Fibroblast of lung (primary cell): Measurements from ENCODE around the gene HIF1AN. TPM values are rescaled to one million over a fixed set of nuclear protein-coding genes. Genes with fewer than 3 reads are reported as not detected.

Experiments used
- DNase-seq, 2 donors: peaks; one replicate each; pipeline versions ENCODE4 v3.0.0 to v3.0.0-alpha.2; 2010; ENCODE audit warnings: low read depth in 2 of 2
- H2AFZ ChIP-seq: 2 replicates; pipeline ENCODE4 v1.5.1; 2012; ENCODE audit warnings: low read length, control low read depth, inconsistent platforms
- H3K27ac ChIP-seq: 2 replicates; pipeline ENCODE4 v1.5.1; 2011; ENCODE audit warnings: low read length, control low read depth; ENCODE audit not compliant: insufficient read depth
- H3K27me3 ChIP-seq: 2 replicates; pipeline ENCODE4 v1.5.1; 2011; ENCODE audit warnings: mild to moderate bottlenecking, low read length; ENCODE audit not compliant: control insufficient read depth, insufficient read depth
- H3K36me3 ChIP-seq: 2 replicates; pipeline ENCODE4 v1.5.1; 2011; ENCODE audit warnings: low read length; ENCODE audit not compliant: control insufficient read depth, insufficient read depth
- H3K4me1 ChIP-seq: 2 replicates; pipeline ENCODE4 v1.5.1; 2011; ENCODE audit warnings: low read length; ENCODE audit not compliant: control insufficient read depth, insufficient read depth; ENCODE audit errors: extremely low read depth
- H3K4me2 ChIP-seq: 2 replicates; pipeline ENCODE4 v1.5.1; 2011; ENCODE audit warnings: low read length, control low read depth; ENCODE audit not compliant: insufficient read depth; ENCODE audit errors: extremely low read depth
- H3K4me3 ChIP-seq, 4 experiments: fragments of 200-600 bp in 1 of 4; sonication (generic) in 1 of 4; replicated peaks in 1 of 4; 2 replicates each; pipeline ENCODE4 v1.5.1; 2011 to 2016; ENCODE audit warnings: low read length in 4 of 4, low read depth in 3 of 4, mild to moderate bottlenecking in 3 of 4, control low read depth in 2 of 4, inconsistent platforms in 1 of 4, mixed read lengths in 1 of 4; ENCODE audit not compliant: insufficient read depth in 1 of 4; ENCODE audit errors: control extremely low read depth in 1 of 4
- H3K79me2 ChIP-seq: 2 replicates; pipeline ENCODE4 v1.5.1; 2012; ENCODE audit warnings: mild to moderate bottlenecking, low read length, inconsistent platforms; ENCODE audit not compliant: control insufficient read depth, insufficient read depth
- H3K9ac ChIP-seq: 2 replicates; pipeline ENCODE4 v1.5.1; 2011; ENCODE audit warnings: mild to moderate bottlenecking, low read length, control low read depth; ENCODE audit not compliant: insufficient read depth
- H3K9me3 ChIP-seq: 2 replicates; pipeline ENCODE4 v1.5.1; 2012; ENCODE audit warnings: low read depth, low read length; ENCODE audit not compliant: control insufficient read depth, insufficient read depth
- H4K20me1 ChIP-seq: 2 replicates; pipeline ENCODE4 v1.5.1; 2011; ENCODE audit warnings: low read length; ENCODE audit not compliant: control insufficient read depth, insufficient read depth; ENCODE audit errors: extremely low read depth
- EZH2 ChIP-seq: IDR thresholded peaks from 2 replicates; pipeline ENCODE4 v1.5.1; 2012; ENCODE audit warnings: low read length, control low read depth, mild to moderate bottlenecking; ENCODE audit errors: missing control alignments
- polyA plus RNA-seq, 2 donors: library from polyadenylated mRNA; depleted of rRNA in 1 of 2; stranded (reverse) in 1 of 2; unstranded in 1 of 2; fragments of >200 nt; gene quantifications; 2 replicates each; pipeline ENCODE4 v1.2.1, GENCODE V29; 2011 to 2012; ENCODE audit warnings: missing spikeins in 1 of 2
- total RNA-seq: library from RNA; depleted of rRNA; stranded (reverse); fragments of >200 nt; gene quantifications from 2 replicates; pipeline ENCODE4 v1.2.1, GENCODE V29; 2014
- TF ChIP-seq, protein P1 (sequence below), 2 donors: IDR thresholded peaks in 1 of 2; conservative IDR thresholded peaks in 1 of 2; 1 replicate in 1 of 2; 2 replicates in 1 of 2; pipeline ENCODE4 v1.5.1; 2011 to 2012; ENCODE audit warnings: low read length in 2 of 2, control low read depth in 1 of 2, inconsistent platforms in 1 of 2, low read depth in 1 of 2, mild to moderate bottlenecking in 1 of 2

HIF1AN gene
- total and polyA plus RNA-seq, 2 donors (not counting 1 experiment from before 2014, with no cell fraction given), result 14.2 to 26.6 TPM

- Histone ChIP-seq H3K79me2 (no peaks in the 10 kb centered on the region), H3K27me3 (peaks cover 46% of the 10 kb centered on the region)
Measured at GRCh38 chr10:100567249-100567648, 31.5 kb downstream of the HIF1AN start.

DNA sequence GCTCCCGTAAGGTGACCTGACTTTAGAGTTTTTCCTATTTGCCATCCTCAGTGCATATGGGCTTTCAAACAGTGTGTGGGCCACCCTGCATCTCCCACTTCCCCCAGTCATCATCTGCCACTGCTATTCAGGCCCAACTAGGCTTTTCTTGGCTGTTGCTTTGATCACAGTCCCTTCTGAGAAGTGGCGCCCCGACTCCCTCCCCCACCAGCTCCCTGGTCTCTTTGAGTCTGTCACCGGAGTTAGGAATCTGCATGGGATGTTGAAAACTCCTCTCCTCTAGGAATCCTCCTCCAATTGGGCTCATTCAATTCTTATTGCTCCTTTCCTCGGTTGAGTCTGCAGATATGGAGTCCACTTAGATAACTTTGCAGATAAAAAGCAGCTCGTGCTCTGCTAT is 32.1 kb downstream of the HIF1AN start:
- no peak overlapping the region for H3K4me3 ChIP-seq
- H3K79me2 ChIP-seq, result no peaks in the 10 kb centered on the region
- H3K36me3 ChIP-seq, result no peaks in the 10 kb centered on the region
- H3K27ac ChIP-seq, result no peak overlapping the region
- H3K27me3 ChIP-seq, result peaks cover 40% of the 10 kb centered on the region
- H3K4me2 ChIP-seq, result no peak overlapping the region
- no peak for DNase-seq
- no peaks in the 10 kb centered on the region for H3K9me3 ChIP-seq
- no peaks in the 10 kb centered on the region for H4K20me1 ChIP-seq
- no peak for TF ChIP-seq EZH2
- TF ChIP-seq, protein P1, sequence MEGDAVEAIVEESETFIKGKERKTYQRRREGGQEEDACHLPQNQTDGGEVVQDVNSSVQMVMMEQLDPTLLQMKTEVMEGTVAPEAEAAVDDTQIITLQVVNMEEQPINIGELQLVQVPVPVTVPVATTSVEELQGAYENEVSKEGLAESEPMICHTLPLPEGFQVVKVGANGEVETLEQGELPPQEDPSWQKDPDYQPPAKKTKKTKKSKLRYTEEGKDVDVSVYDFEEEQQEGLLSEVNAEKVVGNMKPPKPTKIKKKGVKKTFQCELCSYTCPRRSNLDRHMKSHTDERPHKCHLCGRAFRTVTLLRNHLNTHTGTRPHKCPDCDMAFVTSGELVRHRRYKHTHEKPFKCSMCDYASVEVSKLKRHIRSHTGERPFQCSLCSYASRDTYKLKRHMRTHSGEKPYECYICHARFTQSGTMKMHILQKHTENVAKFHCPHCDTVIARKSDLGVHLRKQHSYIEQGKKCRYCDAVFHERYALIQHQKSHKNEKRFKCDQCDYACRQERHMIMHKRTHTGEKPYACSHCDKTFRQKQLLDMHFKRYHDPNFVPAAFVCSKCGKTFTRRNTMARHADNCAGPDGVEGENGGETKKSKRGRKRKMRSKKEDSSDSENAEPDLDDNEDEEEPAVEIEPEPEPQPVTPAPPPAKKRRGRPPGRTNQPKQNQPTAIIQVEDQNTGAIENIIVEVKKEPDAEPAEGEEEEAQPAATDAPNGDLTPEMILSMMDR (conservative IDR thresholded peaks at IDR 0.05 in 1 of 2, IDR thresholded peaks at IDR 0.05 in 1 of 2; ENCODE audit: low read depth in 1 of 2, low read length in 2 of 2), result no peak
- no peaks in the 10 kb centered on the region for H3K4me1 ChIP-seq
- no peak overlapping the region for H3K9ac ChIP-seq
- H2AFZ ChIP-seq, result no peak overlapping the region

More at GRCh38 chr10:100567249-100567648, 31.5 kb downstream of the HIF1AN start:
- H3K4me1 ChIP-seq, result no peaks in the 10 kb centered on the region
- no peak overlapping the region for H3K4me2 ChIP-seq
- no peaks in the 10 kb centered on the region for H4K20me1 ChIP-seq
- TF ChIP-seq EZH2, result no peak
- TF ChIP-seq, protein P1 (conservative IDR thresholded peaks at IDR 0.05 in 1 of 2, IDR thresholded peaks at IDR 0.05 in 1 of 2; ENCODE audit: low read depth in 1 of 2, low read length in 2 of 2), result no peak
- H3K9me3 ChIP-seq, result no peaks in the 10 kb centered on the region
- no peak overlapping the region for H3K9ac ChIP-seq
- H3K27ac ChIP-seq, result no peak overlapping the region
- no peaks in the 10 kb centered on the region for H3K36me3 ChIP-seq
- H3K4me3 ChIP-seq, result no peak overlapping the region
- no peak for DNase-seq
- no peak overlapping the region for H2AFZ ChIP-seq

- Histone ChIP-seq H2AFZ (no peak overlapping the region), H3K27me3 (peaks cover 40% of the 10 kb centered on the region), H3K4me1 (no peaks in the 10 kb centered on the region), H4K20me1 (no peaks in the 10 kb centered on the region), H3K9me3 (no peaks in the 10 kb centered on the region), H3K4me3 (no peak overlapping the region), H3K36me3 (no peaks in the 10 kb centered on the region), H3K4me2 (no peak overlapping the region), H3K9ac (no peak overlapping the region), H3K27ac (no peak overlapping the region), H3K79me2 (no peaks in the 10 kb centered on the region)
- no peak for DNase-seq
- TF ChIP-seq, protein P1 (conservative IDR thresholded peaks at IDR 0.05 in 1 of 2, IDR thresholded peaks at IDR 0.05 in 1 of 2; ENCODE audit: low read depth in 1 of 2, low read length in 2 of 2), result no peak
- TF ChIP-seq EZH2, result no peak
Measured at GRCh38 chr10:100568912-100569311, 33.2 kb downstream of the HIF1AN start.
